HG02798 (cell line): ENCODE measurements around the gene ATP13A1.

ENCODE experiments used
- ATAC-seq: cut with Tn5 transposase; IDR thresholded peaks from one replicate; pipeline ENCODE4 v1.9.1; 2021; ENCODE audit warnings: mild to moderate bottlenecking; ENCODE audit not compliant: unreplicated experiment, poor library complexity

Gene ATP13A1

GRCh38 chr19:19645233-19645870 is 18.1 kb downstream of the ATP13A1 start:
- no peak for ATAC-seq

GRCh38 chr19:19644054-19644388 is 19.5 kb downstream of the ATP13A1 start:
- ATAC-seq, result no peak

DNA sequence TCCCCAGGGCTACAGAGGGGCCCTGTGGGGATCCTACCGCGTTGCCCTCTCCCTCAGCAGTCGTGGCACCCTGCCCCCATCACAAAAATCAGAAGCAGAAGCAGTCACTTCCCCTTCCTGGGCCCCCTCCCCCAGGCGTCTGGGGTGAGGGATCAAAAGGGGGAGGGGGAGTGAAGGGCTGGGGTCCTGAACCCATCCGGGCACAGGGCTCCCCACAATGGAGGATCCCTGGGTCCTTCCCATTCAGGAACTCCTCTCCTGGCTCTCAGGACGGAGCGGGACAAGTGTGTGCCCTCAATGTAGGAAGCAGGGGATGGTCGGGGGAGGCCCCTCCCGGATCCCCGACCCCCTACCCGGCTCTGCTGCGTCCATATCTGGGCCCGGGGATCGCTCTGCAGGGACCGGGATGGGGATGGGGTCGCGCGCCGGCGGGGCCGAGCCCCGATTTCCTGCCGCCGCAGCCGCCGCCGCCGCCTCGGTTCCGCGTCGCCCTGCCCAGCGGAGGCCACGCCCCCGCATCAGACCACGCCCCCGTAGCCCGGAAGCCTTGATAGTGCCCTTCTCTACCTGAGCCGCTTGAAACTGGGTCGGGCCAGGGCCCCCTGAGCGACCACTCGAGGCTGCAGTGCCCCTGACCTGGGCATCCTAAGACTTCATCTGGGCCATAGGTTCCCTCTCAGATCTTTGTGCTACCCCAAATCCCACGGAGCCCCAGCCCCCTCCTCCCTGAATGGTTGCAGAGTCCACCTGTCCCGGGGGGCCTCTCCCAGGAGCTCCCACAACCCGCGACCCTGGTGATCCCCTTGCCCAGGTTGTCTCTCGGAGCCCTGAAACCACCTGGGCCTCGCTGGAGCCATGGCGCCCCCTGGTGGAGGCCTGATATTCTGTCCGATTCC is 20.1 kb downstream of the ATP13A1 start, which contains the start of gene GMIP:
TSS of gene GMIP (minus strand) at position 500 of the 896 bp plus-strand sequence. CDS start at position 372, 128 bp downstream.
- ATAC-seq, result peak; percentile 73

DNA sequence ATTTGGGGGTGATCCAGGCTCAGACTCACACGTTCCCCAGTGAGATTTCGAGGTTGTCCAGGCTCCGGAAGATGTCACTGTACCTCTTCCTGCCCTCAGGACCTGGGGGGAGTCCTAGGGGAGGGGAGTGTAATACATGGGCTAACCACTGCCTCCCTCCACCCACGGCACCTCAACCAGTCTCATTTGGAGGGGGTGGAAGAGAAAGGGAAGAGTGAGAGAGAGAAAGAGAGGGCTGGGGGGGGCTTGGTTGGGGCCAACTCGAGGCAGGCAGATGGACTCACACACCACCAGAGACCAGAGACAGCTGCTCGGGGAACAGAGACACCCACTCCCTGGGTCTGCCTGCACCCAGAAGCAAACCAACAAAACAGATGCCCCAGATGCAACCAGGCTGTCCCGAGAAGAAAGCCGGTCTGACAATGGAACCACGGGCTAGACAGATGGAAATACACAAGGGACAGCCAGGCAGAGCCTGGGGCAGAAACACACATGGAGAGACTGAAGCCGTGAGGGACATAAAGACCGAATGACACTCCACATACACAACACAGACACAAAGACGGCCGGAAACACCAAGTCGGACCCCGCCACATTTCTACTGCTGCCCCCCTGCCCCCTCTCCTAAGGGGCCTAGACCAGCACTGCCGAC is 20.8 kb downstream of the ATP13A1 start:
- ATAC-seq, result peak; percentile 21

- no peak for ATAC-seq
Measured at GRCh38 chr19:19637523-19638251, 25.8 kb downstream of the ATP13A1 start.

GRCh38 chr19:19637186-19637522 is 26.3 kb downstream of the ATP13A1 start:
- ATAC-seq, result no peak

- no peak for ATAC-seq
Measured at GRCh38 chr19:19636573-19637185, 26.8 kb downstream of the ATP13A1 start.

DNA sequence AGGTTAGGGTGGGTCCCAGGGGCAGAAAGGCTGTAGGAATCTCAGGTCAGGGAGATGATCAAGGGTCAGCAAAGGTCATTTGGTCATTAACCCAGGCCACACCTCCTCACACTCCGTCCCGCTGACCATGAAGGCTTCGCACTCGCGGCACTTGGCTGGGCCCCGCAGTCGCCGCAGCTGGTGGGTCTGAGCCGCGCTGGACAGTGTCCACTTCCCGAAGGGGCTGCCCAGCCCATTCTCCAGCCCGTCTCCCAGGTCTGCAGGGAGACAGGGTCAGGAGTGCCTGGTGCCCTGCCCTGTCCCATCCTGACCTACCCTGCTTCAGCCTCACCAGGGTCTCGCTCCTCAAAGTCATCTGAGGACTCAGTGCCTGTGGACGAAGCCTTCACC is 28.2 kb downstream of the ATP13A1 start:
- no peak for ATAC-seq

GRCh38 chr19:19634516-19635312 is 28.8 kb downstream of the ATP13A1 start:
- ATAC-seq, result no peak

DNA sequence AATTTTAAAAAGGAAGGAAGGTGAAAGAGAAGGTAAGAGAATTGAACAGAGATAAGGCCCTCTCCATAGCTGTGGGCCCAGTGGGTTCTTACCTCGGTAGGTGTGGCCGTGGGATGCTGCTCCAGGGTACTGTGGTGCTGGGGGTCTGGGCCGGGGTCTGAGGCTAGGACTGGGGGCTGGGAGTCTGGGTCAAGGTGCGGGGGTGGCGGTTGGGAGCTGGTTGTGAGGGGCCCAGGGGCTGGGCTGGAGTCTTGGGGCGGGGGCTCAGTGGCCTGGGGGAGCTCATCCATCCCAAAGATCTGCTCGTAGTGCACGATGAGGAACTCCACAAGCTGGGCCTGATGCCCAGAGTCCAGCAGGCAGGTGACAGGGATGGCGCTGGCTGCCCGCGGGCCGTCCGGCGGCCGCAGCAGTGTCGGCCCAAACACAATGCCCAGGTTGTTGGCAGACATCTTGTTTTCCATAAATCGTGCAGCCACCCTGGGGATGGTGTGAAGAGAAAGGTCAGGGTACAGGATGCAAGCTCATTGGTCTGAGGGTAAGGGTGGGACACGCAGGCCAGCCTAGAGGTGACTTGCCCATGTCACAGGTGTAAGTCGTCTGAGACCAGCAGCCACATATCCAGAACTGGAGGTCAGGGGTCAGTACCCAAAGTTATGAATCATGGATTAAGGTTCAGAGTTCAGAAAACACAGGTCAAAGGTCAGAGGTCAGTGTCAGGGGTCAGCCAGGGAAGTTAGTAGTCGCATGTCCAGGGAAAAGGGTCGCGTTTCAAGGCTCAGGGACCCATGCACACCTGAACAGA is 29.6 kb downstream of the ATP13A1 start:
- no peak for ATAC-seq

GRCh38 chr19:19632661-19633060 is 30.8 kb downstream of the ATP13A1 start:
- ATAC-seq, result no peak

DNA sequence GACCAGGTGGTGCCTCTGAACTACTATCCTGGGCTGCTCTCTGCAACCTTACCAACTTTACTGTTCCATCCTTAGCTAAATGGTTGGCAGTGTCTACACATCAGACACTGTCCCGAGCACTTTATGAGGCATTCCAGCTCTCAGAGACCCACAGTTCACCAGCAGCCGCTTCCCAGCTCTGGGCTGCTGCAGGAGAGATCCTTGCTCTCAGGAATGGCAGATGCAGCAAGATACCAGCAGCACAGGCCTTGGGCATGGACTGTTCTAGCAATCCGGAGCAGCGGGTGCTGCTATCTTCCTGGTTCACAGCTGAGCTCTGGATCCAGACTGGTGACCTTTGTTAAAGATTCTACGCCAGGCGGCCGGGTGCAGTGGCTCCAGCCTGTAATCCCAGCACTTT is 32.1 kb downstream of the ATP13A1 start:
- ATAC-seq, result no peak

DNA sequence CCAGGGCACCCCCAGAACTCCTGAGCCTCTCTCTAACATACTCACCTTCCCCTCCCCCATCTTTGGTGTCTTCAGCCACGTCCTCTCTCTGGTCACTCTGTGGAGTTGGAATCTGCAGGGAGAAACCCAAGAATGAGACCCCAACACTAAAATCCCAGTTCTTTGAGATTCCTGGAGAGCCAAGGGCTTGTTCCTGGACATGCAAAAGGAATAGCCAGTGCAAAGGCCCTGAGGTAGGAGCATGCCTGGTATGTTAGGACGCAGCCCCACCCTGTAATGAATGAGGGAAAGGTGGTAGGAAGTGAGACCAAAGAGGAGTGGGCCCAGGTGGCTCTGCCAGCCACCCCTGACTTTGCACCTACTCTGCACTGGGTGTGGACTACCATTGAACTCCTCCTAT is 33.0 kb downstream of the ATP13A1 start:
- ATAC-seq, result no peak

DNA sequence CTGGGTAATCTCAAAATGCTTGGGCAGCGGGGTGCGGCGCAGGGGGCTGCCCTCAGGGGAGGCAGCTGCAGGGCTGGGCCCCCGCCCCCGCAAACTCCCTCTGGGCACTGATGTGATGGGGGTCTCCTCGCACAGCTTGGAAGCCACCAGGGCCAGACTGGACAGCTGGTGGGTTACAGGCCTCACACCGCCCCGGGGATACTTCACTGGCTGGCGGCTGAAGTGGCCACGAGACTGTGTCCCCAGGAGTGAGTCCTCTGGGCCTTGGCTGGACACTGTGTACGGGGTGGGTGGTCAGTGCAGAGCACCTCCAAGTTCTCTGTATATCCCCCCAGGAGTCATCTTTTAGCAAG is 33.4 kb downstream of the ATP13A1 start:
- no peak for ATAC-seq

GRCh38 chr19:19628501-19629134 is 34.9 kb downstream of the ATP13A1 start:
- peak; percentile 14 for ATAC-seq

DNA sequence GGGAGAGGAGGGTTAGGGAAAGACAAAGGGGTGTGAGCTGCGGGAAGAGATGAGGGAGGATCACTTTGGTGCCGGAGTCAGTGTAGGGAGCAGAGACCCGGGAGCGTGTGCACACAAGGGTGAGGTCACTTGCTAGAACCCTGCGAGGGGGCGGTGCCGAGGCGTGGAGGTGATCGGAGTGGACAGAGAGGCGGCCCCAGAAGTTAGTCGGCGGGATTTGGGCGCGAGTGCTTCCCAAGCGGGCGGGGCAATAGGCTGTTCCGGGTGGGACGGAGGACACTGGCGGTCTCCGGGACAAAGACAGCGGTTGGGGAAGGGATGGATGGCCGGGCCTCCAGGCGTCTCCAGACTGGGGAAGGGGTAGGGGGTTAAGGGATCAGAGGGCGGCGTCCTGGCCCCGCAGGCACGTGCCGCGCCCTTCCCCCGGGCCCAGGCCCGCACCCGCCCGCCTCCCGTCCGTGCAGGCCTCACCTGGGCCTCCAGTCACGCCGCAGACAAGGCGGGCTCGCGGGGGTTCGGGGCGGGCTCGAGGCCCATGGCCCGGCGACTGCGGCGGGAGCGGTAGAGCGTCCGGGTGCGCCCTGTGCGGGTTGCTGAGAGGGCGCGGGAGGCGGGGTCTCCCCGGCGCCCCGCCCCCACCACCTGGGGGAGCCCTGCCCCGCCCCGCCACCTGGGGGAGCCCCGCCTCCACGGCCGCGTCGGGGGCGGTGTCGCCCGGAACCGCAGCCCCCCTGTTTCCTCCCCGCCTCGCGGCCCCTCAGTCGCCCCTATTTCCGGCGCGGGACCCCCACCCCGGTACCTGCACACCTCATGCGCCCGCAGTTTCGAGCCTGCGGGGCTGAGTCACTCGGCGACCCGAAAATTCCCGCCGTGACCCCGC is 35.6 kb downstream of the ATP13A1 start, which contains the start of gene LPAR2:
TSS of gene LPAR2 (minus strand) at position 600 of the 880 bp plus-strand sequence. CDS start 945 bp downstream, outside the sequence.
- peak; percentile 69 for ATAC-seq
